Measurements from ENCODE around the gene XG. TPM values are rescaled to one million over a fixed set of nuclear protein-coding genes. Genes with fewer than 3 reads are reported as not detected.

Gene XG
- total and polyA plus RNA-seq, 2 donors (not counting 3 experiments of a cell fraction or from before 2014, with no cell fraction given), result 0.10 TPM; not detected in 1

DNA sequence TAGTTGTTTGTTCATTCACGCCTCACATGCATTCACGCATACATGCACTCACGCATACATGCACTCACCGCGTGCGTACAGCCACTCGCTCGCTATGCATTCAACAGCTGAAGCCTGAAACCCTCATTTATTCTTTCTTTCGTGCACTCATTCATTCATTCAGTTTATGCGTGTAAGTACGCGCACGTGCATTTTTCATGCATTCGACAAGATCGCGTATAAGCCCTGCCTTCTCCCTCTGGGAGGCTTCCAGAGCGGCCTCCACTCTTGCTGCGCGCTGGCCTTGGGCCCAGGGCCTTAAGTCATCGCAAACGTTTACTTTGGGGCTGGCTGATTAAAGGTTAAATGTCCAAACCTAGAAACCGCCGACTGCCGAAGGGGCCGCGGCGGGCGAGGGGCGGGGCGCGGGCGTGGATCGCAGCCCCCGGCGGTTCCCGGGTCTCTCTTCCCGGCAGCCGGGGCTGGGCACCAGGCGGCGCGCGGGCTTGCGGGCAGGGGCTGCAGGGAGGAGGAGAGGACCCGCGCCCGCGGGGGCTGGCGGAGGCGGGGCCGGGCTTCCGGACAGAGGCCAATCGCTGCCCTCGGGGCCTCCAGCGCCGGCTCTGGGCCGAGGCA, 76.6 kb downstream of the XG start, which contains the start of gene GYG2:
GYG2 (plus strand) TSS at position 587 of the 615 bp plus-strand sequence. CDS start 1,259 bp downstream, outside the sequence.
- H2AFZ ChIP-seq (ENCODE audit: low read depth, low read length), result no peak within 1 kb of the TSS
- no peaks in the 10 kb centered on the region for H3K36me3 ChIP-seq (ENCODE audit: control insufficient read depth in 2 of 2, extremely low read depth in 1 of 2, insufficient read depth in 2 of 2, low read length in 2 of 2)
- intact Hi-C loops (cut with micrococcal nuclease) (no loop called here), dilution Hi-C loops (cut with MboI; ENCODE audit: extremely low pct_ligation_motif_present, low sequenced_read_pairs) (no loop called here)
- no peak within 1 kb of the TSS for H3K27ac ChIP-seq (ENCODE audit: insufficient read depth, low read depth, low read length)
- peaks cover 11 to 14% of the 10 kb centered on the region in 2 experiments for H3K27me3 ChIP-seq (ENCODE audit: control insufficient read depth in 2 of 2, insufficient read depth in 2 of 2, low read length in 2 of 2)
- ChIA-PET CTCF (no interaction called here), POLR2A (no interaction called here)
- no peaks in the 10 kb centered on the region for H3K79me2 ChIP-seq (ENCODE audit: control insufficient read depth, insufficient read depth, low read length)
- no peak within 1 kb of the TSS for H3K4me2 ChIP-seq (ENCODE audit: insufficient read depth, low read length)
- no peaks in the 10 kb centered on the region for H3K4me1 ChIP-seq (ENCODE audit: control insufficient read depth, extremely low read depth, insufficient read depth, low read length)
- BruUV-seq (replicated peaks), result no TSS peak
- TF ChIP-seq, protein P1, sequence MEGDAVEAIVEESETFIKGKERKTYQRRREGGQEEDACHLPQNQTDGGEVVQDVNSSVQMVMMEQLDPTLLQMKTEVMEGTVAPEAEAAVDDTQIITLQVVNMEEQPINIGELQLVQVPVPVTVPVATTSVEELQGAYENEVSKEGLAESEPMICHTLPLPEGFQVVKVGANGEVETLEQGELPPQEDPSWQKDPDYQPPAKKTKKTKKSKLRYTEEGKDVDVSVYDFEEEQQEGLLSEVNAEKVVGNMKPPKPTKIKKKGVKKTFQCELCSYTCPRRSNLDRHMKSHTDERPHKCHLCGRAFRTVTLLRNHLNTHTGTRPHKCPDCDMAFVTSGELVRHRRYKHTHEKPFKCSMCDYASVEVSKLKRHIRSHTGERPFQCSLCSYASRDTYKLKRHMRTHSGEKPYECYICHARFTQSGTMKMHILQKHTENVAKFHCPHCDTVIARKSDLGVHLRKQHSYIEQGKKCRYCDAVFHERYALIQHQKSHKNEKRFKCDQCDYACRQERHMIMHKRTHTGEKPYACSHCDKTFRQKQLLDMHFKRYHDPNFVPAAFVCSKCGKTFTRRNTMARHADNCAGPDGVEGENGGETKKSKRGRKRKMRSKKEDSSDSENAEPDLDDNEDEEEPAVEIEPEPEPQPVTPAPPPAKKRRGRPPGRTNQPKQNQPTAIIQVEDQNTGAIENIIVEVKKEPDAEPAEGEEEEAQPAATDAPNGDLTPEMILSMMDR (IDR thresholded peaks at IDR 0.05; ENCODE audit: extremely low read depth in 1 of 2, insufficient read depth in 1 of 2, low read depth in 1 of 2, low read length in 2 of 2), result no peak
- TF ChIP-seq POLR2A (IDR thresholded peaks at IDR 0.05; ENCODE audit: low read depth, low read length), result no peak
- TF ChIP-seq, protein P2, sequence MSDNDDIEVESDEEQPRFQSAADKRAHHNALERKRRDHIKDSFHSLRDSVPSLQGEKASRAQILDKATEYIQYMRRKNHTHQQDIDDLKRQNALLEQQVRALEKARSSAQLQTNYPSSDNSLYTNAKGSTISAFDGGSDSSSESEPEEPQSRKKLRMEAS (IDR thresholded peaks at IDR 0.05; ENCODE audit: insufficient read depth, insufficient read length), result no peak
- TF ChIP-seq MYC (IDR thresholded peaks at IDR 0.05; ENCODE audit: low read depth, low read length), result no peak
- TF ChIP-seq FOS (IDR thresholded peaks at IDR 0.05; ENCODE audit: borderline replicate concordance, insufficient read depth, low read length), result no peak
- TF ChIP-seq JUN (IDR thresholded peaks at IDR 0.05; ENCODE audit: borderline replicate concordance, insufficient read depth, insufficient read length, low read depth), result no peak
- no peak for TF ChIP-seq GATA2 (IDR thresholded peaks at IDR 0.05; ENCODE audit: insufficient read depth, insufficient read length, low read depth, low read length)
- peak; percentile 54 for TF ChIP-seq EZH2 (IDR thresholded peaks at IDR 0.05; ENCODE audit: borderline replicate concordance, low read depth, low read length, severe bottlenecking)
- DNase-seq (ENCODE audit: low read depth, low spot score) (no peak), FAIRE-seq (no peak)
- no peaks in the 10 kb centered on the region for H4K20me1 ChIP-seq (replicated peaks; ENCODE audit: control insufficient read depth, extremely low read depth, insufficient read depth, low read length)
- no peaks in the 10 kb centered on the region for H3K9me3 ChIP-seq (replicated peaks; ENCODE audit: control insufficient read depth, insufficient read depth, low read length)
- no peak within 1 kb of the TSS for H3K9ac ChIP-seq (replicated peaks; ENCODE audit: extremely low read depth, insufficient read depth, low read length)
- peak within 1 kb of the TSS in 1 of 3 experiments; percentile 5 for H3K4me3 ChIP-seq (replicated peaks in 1 of 3; ENCODE audit: insufficient read depth in 1 of 3, low read depth in 1 of 3, low read length in 3 of 3)
- no peaks in the 10 kb centered on the region for H3K9me1 ChIP-seq (replicated peaks; ENCODE audit: control insufficient read depth, extremely low read depth, insufficient read depth, low read length)
